ENCODE data around the gene CABLES2. TPM values are rescaled to one million over a fixed set of nuclear protein-coding genes. Genes with fewer than 3 reads are reported as not detected.

The CABLES2 gene
- total and polyA plus RNA-seq, 2 donors (not counting 3 experiments of a cell fraction or from before 2014, with no cell fraction given), result 7.8 to 9.9 TPM

GRCh38 chr20:62348604-62349003, 58.5 kb downstream of the CABLES2 start:
- FAIRE-seq (no peak), DNase-seq (ENCODE audit: low read depth, low spot score) (no peak)
- no peak overlapping the region for H3K4me3 ChIP-seq (replicated peaks in 1 of 3; ENCODE audit: insufficient read depth in 1 of 3, low read depth in 1 of 3, low read length in 3 of 3)
- BruUV-seq (replicated peaks), result no TSS peak
- peaks cover 7 to 33% of the 10 kb centered on the region in 2 experiments for H3K36me3 ChIP-seq (ENCODE audit: control insufficient read depth in 2 of 2, extremely low read depth in 1 of 2, insufficient read depth in 2 of 2, low read length in 2 of 2)
- no peak overlapping the region for H3K9ac ChIP-seq (replicated peaks; ENCODE audit: extremely low read depth, insufficient read depth, low read length)
- no peaks in the 10 kb centered on the region for H3K9me1 ChIP-seq (replicated peaks; ENCODE audit: control insufficient read depth, extremely low read depth, insufficient read depth, low read length)
- peaks cover 19% of the 10 kb centered on the region for H3K79me2 ChIP-seq (ENCODE audit: control insufficient read depth, insufficient read depth, low read length)
- TF ChIP-seq MYC (IDR thresholded peaks at IDR 0.05; ENCODE audit: low read depth, low read length), result no peak
- no peak for TF ChIP-seq CTCF (IDR thresholded peaks at IDR 0.05; ENCODE audit: extremely low read depth in 1 of 2, insufficient read depth in 1 of 2, low read depth in 1 of 2, low read length in 2 of 2)
- TF ChIP-seq FOS (IDR thresholded peaks at IDR 0.05; ENCODE audit: borderline replicate concordance, insufficient read depth, low read length), result no peak
- no peak for TF ChIP-seq JUN (IDR thresholded peaks at IDR 0.05; ENCODE audit: borderline replicate concordance, insufficient read depth, insufficient read length, low read depth)
- no peak for TF ChIP-seq EZH2 (IDR thresholded peaks at IDR 0.05; ENCODE audit: borderline replicate concordance, low read depth, low read length, severe bottlenecking)
- no peak for TF ChIP-seq MAX (IDR thresholded peaks at IDR 0.05; ENCODE audit: insufficient read depth, insufficient read length)
- no peak for TF ChIP-seq POLR2A (IDR thresholded peaks at IDR 0.05; ENCODE audit: low read depth, low read length)
- no peak for TF ChIP-seq GATA2 (IDR thresholded peaks at IDR 0.05; ENCODE audit: insufficient read depth, insufficient read length, low read depth, low read length)
- no peak for TF ChIP-seq POLR2AphosphoS5 (IDR thresholded peaks at IDR 0.05; ENCODE audit: insufficient read depth, low read depth, low read length)
- H3K27ac ChIP-seq (ENCODE audit: insufficient read depth, low read depth, low read length), result no peak overlapping the region
- H3K4me1 ChIP-seq (ENCODE audit: control insufficient read depth, extremely low read depth, insufficient read depth, low read length), result no peaks in the 10 kb centered on the region
- dilution Hi-C loops (cut with MboI; ENCODE audit: extremely low pct_ligation_motif_present, low sequenced_read_pairs), result no loop called here
- POLR2A ChIA-PET, result no interaction called here
- H2AFZ ChIP-seq (ENCODE audit: low read depth, low read length), result no peak overlapping the region
- no peaks in the 10 kb centered on the region for H4K20me1 ChIP-seq (replicated peaks; ENCODE audit: control insufficient read depth, extremely low read depth, insufficient read depth, low read length)
- no peaks in the 10 kb centered on the region for H3K9me3 ChIP-seq (replicated peaks; ENCODE audit: control insufficient read depth, insufficient read depth, low read length)
- CTCF ChIA-PET, result interaction anchor here (2.1 kb wide), 1 partner anchor 34 kb away, joined by 14 read pairs; no protein-coding TSS in a partner anchor
- H3K27me3 ChIP-seq (ENCODE audit: control insufficient read depth in 2 of 2, insufficient read depth in 2 of 2, low read length in 2 of 2), result no peaks in the 10 kb centered on the region
- no peak overlapping the region for H3K4me2 ChIP-seq (ENCODE audit: insufficient read depth, low read length)
- intact Hi-C loops (cut with micrococcal nuclease), result no loop called here
